NCI-H345 treated with DMSO at 0.1 percent for 48 hours (cell line): ENCODE measurements around the gene LRTM1.

Experiments used
- DNase-seq: peaks from one replicate; lab custom pipeline; 2025; ENCODE audit not compliant: unreplicated experiment; lab: John Stamatoyannopoulos, UW

The LRTM1 gene

DNA sequence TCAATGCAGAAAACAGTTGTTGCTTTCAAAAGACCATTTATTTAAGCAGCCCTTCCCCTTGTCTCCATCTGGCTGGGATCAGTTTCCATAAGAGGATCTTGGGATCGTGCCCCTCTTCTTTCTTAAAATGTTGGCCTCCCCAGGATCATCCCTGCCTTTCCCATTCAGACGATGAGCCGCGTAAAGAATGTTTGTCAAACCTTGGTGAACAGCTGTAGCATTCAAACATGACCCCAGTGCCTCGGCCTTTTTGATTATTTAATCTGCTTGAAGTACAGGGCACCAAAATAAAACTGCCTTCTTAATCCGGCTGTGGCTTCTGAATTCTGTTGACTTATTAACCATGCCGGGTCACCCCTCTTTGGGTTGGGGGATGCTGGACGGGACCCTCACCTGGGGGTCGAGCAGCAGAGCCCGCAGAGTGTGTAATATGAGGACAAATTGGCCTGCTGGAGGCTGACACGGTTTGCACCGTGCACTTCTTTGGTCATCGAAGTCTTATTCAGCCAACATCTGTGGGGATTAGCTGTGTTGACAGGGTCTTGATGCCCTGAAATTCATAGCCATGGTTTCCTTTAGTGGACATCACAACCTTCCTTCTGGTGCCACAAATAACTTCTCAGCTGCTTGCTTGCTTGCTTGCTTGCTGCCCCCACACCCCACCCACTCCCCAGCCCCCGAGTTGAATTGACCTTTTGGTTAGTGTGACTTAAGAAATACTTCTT lies at the start of gene LRTM1:
LRTM1 (minus strand) TSS at position 14 of the 725 bp plus-strand sequence. CDS start 148 bp downstream, outside the sequence.
- DNase-seq = no peak

DNA sequence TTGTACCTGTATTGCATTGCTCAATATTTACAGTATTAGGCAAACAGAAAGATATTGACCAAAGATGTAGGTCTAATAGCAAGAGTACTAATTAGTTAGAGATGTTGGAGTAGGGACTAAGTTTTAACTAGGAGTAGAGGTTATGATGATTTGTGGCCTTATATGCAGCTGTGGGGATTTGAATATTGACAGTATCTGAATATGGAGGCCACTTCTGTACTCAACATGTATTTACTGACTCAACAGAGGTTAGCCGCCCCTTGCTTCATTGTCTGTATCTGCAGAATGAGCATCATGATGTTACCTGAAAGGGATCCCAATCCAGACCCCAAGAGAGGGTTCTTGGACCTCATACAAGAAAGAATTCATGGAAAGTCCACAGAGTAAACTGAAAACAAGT lies 49.6 kb upstream of the LRTM1 start:
- DNase-seq = no peak

- DNase-seq = no peak
Observed at GRCh38 chr3:54970895-54971294, 43.0 kb upstream of the LRTM1 start.

DNA sequence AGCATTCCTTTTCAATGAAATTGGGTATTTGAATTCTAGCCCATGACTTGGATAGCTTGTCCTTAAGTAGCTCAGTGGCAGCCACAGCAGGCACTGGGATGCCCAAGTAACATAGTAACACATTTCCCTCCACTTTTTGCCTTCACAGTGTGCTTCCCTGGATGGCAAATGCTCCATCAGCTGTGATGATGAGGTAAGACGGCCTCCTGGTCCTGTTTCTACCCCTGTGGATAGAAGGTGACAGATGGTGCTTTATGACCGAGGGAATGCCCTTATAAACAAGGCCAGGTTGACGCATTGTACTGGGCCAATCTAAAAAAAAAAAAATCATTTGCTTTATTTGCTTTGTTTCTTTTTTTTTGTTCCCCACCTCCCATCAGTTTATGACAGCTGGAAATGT lies 41.8 kb upstream of the LRTM1 start:
- DNase-seq = no peak

- no peak for DNase-seq
Observed at GRCh38 chr3:54968546-54969172, 40.8 kb upstream of the LRTM1 start.

DNA sequence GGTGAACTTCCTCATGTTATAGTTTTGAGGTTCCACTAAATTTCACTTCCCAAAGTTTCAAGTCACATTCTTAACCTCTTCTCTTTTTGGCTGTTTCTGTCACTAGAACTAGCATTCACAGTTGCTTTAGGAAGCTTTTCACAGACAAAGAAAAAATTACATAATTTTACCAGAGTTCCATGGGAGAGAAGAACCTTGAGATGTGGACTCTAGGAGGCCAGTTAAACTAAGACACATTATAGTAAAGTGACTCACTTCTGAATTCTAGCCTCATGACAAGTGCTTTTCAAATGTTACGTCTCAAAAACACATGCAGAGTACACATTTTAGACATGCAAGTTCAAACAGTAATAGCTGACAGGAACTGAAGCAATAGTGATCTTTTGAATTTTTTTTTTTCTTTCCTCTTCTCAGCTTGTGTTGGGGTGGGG lies 39.9 kb upstream of the LRTM1 start:
- no peak for DNase-seq

DNA sequence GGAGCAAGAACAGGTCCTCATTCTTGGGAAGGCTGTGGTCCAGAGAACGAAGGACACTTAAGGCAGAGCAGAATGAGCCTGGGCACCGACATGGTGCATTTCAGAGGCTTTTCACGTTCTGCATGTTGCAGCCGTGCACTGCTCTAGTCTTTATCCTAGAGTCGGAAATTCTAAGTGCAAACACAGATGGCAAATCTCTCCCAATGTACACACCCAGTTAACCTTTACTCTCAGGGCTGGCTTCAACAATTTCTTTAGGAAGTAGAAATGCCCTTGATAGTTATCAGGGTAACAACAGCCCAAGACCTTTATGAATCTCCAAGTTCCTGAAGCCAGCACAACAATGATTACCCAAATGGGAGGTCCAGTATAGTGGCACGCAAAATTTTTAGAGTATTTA lies 39.1 kb upstream of the LRTM1 start:
- DNase-seq = no peak

DNA sequence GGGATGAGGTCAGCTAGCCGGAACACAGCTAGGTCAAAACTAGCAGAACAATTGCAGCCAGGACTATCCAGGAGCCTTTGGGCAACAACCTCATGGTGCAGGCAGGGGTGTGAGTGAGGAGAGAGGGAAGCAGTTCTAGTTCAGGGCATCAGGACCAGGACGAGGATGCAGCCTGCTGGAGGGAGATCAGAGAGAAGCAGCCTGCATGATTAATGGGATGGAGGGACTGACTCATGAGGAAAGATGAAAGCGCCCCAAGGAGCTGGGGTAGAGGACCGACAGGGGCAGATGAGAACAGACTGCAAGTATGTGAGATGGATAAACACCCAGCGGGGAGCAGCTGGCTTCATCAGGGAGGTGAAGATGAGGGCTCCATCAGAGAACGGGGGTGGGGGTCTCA lies 37.9 kb upstream of the LRTM1 start:
- DNase-seq = no peak

DNA sequence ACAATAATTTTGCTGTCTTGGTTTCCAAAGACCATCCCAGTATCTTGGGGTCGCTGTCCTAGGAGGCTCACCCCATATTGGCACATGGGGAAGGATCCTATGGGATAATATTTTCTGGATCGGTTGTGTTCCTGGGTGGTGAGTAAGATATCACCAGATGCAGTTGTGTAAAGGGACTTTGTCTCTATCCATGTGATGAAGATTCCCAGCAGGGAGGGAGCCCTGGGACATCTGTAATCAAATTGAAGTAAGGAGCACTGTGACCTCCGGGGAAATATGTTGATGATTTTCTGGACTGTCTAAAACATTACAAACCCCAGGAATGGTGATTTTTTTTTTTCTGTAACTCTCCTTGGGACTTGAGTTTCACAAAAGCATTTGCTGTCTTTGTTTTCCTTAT lies 36.2 kb upstream of the LRTM1 start:
- no peak for DNase-seq

- DNase-seq = no peak
Observed at GRCh38 chr3:54963641-54964040, 35.8 kb upstream of the LRTM1 start.

GRCh38 chr3:54962200-54962599 lies 34.3 kb upstream of the LRTM1 start:
- no peak for DNase-seq

GRCh38 chr3:54960701-54961100 lies 32.8 kb upstream of the LRTM1 start:
- DNase-seq = no peak

DNA sequence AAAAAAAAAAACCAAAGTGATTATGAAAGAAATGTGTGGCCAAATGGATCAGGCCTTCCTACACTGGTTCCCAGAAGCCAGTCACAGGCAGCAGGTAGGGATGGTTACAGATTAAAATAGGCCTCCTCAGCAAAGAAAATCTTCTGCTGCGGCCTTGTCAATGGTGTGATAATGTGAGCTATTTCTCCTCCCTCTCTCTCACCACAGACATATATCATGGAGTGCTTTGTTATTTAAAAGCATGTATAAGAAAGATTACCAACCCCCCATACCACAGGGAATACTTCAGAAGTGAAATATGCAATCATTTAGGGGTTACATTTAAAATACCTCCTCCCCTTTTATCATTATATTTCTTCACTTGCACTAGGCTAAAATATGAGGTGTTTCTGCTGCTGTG lies 32.2 kb upstream of the LRTM1 start:
- DNase-seq = no peak

- no peak for DNase-seq
Observed at GRCh38 chr3:54957711-54958110, 29.9 kb upstream of the LRTM1 start.

DNA sequence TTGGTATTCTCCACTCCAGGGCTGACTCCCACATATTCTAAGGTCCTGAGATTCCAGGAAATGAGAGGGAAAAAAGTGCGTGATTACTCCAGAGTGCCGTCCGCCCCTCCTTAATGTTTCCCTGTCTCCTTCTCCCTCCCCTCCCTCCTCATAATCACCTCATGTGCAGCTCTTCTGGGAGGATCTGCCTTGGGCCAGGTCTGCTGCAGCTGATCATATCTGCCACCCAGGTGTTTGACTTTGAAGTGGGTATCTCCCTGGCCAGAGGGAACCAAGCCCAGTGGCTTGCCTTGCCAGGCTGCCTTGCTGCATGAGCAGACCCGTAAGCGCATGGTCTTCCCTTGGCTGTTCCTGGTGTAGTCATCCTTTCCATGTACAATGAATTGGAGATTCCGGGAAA lies 28.1 kb upstream of the LRTM1 start:
- DNase-seq = no peak

DNA sequence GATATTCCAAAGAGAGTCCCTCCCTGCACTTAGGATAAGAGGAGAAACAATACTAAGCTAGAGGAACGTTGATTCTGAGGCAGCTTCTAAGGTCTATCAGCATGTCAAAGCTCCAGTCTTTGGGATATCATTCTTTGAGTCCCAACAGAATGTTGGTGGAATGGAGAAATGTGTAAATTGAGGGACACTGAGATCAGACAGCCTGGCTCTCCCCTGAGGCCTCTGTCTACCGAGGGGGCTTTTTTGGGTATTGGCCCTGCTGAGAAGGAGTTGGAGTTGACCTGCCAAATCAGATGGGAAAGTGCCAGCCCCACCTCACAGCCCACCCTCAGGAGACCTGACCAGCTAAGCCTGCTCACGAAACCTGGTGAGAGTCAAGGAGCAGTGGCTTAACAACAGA lies 27.6 kb upstream of the LRTM1 start:
- no peak for DNase-seq

DNA sequence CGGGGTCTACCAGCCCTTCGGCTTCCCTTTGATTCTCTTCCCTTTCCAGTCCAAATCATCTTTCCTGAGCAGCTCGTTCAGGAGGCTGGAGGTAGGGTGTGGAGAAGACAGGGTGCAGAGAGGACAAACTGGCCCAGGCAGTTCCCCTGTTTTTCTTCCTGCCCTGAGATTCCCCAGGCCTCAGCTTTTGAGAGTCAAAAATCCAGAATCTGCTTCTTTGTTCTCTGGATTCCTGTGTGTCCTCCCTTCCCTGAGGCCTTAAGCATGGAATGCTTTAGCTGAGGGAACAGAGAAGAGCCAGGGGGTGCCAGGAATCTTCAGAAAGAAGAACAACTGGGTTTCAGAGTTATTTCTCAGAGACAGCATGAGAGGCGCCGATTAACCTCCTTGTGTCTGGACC lies 26.7 kb upstream of the LRTM1 start:
- no peak for DNase-seq

GRCh38 chr3:54954022-54954421 lies 26.2 kb upstream of the LRTM1 start:
- DNase-seq = no peak

DNA sequence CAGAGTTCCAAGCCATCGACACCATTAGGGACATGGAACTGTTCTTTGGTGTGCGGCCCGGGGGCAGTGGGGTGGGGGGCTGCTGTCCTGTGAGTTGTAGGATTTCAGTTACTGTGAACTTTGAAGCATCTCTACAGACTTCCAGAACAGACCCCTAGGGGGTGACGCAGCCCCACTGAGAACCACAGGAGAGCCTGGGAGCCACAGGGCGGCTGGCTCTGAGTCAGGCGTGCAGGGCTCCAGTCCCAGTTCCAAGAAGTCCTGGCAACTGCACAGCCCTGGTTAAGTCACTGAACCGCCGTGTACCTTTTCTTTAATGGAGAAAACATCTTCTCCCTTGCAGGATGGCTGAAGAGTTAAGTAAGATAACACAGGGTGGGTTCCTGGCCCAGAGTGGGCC lies 23.5 kb upstream of the LRTM1 start:
- no peak for DNase-seq

- no peak for DNase-seq
Observed at GRCh38 chr3:54950391-54951003, 22.6 kb upstream of the LRTM1 start.

GRCh38 chr3:54949491-54950044 lies 21.7 kb upstream of the LRTM1 start:
- no peak for DNase-seq

- no peak for DNase-seq
Observed at GRCh38 chr3:54941690-54942362, 14.0 kb upstream of the LRTM1 start.
